HepG2 (cell line): ENCODE measurements around the gene CARS2. TPM values are rescaled to one million over a fixed set of nuclear protein-coding genes. Genes with fewer than 3 reads are reported as not detected.

Experiments used
- GATA4 ChIP-seq: sonication (generic); IDR thresholded peaks from 2 replicates; pipeline ENCODE4 v1.6.1; 2016; ENCODE audit warnings: antibody characterized with exemption, low read depth, borderline replicate concordance
- HNRNPK ChIP-seq: fragments of 200-400 bp; formaldehyde crosslinking; IDR thresholded peaks from 2 replicates; pipeline ENCODE4 v1.6.1; 2018; ENCODE audit warnings: low read length, low read depth, moderate library complexity, mild to moderate bottlenecking; ENCODE audit not compliant: poor library complexity, severe bottlenecking
- HOXD1 ChIP-seq: sonication (generic); formaldehyde crosslinking; IDR thresholded peaks from 2 replicates; pipeline ENCODE4 v1.5.0; 2020; ENCODE audit warnings: missing genetic modification reagents
- MZF1 ChIP-seq: sonication (generic); formaldehyde crosslinking; IDR thresholded peaks from 2 replicates; pipeline ENCODE4 v1.8.1; 2023; ENCODE audit warnings: mild to moderate bottlenecking, missing genetic modification reagents, borderline replicate concordance
- SRY ChIP-seq: sonication (generic); formaldehyde crosslinking; IDR thresholded peaks from 2 replicates; pipeline ENCODE4 v1.8.0; 2022; ENCODE audit warnings: mild to moderate bottlenecking, missing genetic modification reagents
- TAF15 ChIP-seq: fragments of 200-400 bp; formaldehyde crosslinking; IDR thresholded peaks from one replicate; pipeline ENCODE4 v1.6.1; 2018; ENCODE audit warnings: mild to moderate bottlenecking, low read depth, low read length; ENCODE audit not compliant: poor library complexity, severe bottlenecking
- TBX3 ChIP-seq: fragments of 450-650 bp; IDR thresholded peaks from 2 replicates; pipeline ENCODE4 v1.6.1; 2017; ENCODE audit warnings: antibody characterized with exemption, mild to moderate bottlenecking, inconsistent platforms, borderline replicate concordance
- TP53 ChIP-seq: sonication (generic); formaldehyde crosslinking; conservative IDR thresholded peaks from 2 replicates; pipeline ENCODE4 v1.4.0; 2020; ENCODE audit warnings: missing genetic modification reagents
- WIZ ChIP-seq: sonication (generic); formaldehyde crosslinking; IDR thresholded peaks from 2 replicates; pipeline ENCODE4 v1.5.1; 2020; ENCODE audit warnings: mild to moderate bottlenecking, missing genetic modification reagents
- ZBTB38 ChIP-seq: sonication (generic); formaldehyde crosslinking; IDR thresholded peaks from 2 replicates; pipeline ENCODE4 v1.5.1; 2020; ENCODE audit warnings: mild to moderate bottlenecking, missing genetic modification reagents
- ZFP41 ChIP-seq: sonication (generic); formaldehyde crosslinking; IDR thresholded peaks from 2 replicates; pipeline ENCODE4 v1.4.0; 2020; ENCODE audit warnings: mild to moderate bottlenecking, missing genetic modification reagents, borderline replicate concordance
- ZNF282 ChIP-seq: fragments of 450-650 bp; IDR thresholded peaks from 2 replicates; pipeline ENCODE4 v1.6.1; 2018; ENCODE audit not compliant: partially characterized antibody
- ZNF367 ChIP-seq: sonication (generic); formaldehyde crosslinking; IDR thresholded peaks from 2 replicates; pipeline ENCODE4 v1.4.0; 2020; ENCODE audit warnings: missing genetic modification reagents, borderline replicate concordance
- ZNF446 ChIP-seq: sonication (generic); formaldehyde crosslinking; IDR thresholded peaks from 2 replicates; pipeline ENCODE4 v1.5.0; 2020; ENCODE audit warnings: mild to moderate bottlenecking, missing genetic modification reagents
- ZNF547 ChIP-seq: sonication (generic); formaldehyde crosslinking; IDR thresholded peaks from 2 replicates; pipeline ENCODE4 v1.5.1; 2020; ENCODE audit warnings: mild to moderate bottlenecking, missing genetic modification reagents
- ZNF557 ChIP-seq: sonication (generic); formaldehyde crosslinking; IDR thresholded peaks from 2 replicates; pipeline ENCODE4 v1.4.0; 2020; ENCODE audit warnings: missing genetic modification reagents
- ZNF570 ChIP-seq: sonication (generic); formaldehyde crosslinking; IDR thresholded peaks from 2 replicates; pipeline ENCODE4 v1.4.0; 2020; ENCODE audit warnings: mild to moderate bottlenecking, missing genetic modification reagents, borderline replicate concordance
- ZNF605 ChIP-seq: sonication (generic); formaldehyde crosslinking; IDR thresholded peaks from 2 replicates; pipeline ENCODE4 v1.8.0; 2022; ENCODE audit warnings: mild to moderate bottlenecking, missing genetic modification reagents
- ZNF788 ChIP-seq: sonication (generic); formaldehyde crosslinking; IDR thresholded peaks from 2 replicates; pipeline ENCODE4 v1.5.0; 2020; ENCODE audit warnings: mild to moderate bottlenecking, missing genetic modification reagents, borderline replicate concordance
- ZNF816 ChIP-seq: sonication (generic); formaldehyde crosslinking; IDR thresholded peaks from 2 replicates; pipeline ENCODE4 v1.8.0; 2022; ENCODE audit warnings: missing genetic modification reagents, mild to moderate bottlenecking, borderline replicate concordance
- polyA plus RNA-seq, 8 experiments: library from polyadenylated mRNA; depleted of rRNA in 3 of 8; stranded (reverse) in 7 of 8; unstranded in 1 of 8; fragments of >200 nt; fragmentation: Illumina TruSeq in 4 of 8; extraction: Trizol in 4 of 8; gene quantifications; 2 replicates each; pipeline versions ENCODE4 v1.2.1 to v1.2.3, GENCODE V29; 2011 to 2016; ENCODE audit warnings: low read depth in 4 of 8, missing spikeins in 1 of 8, mixed read lengths in 1 of 8; ENCODE audit not compliant: insufficient read depth in 1 of 8
- total RNA-seq, 5 experiments: library from RNA; depleted of rRNA; stranded (reverse); fragments of >200 nt; fragmentation: Illumina TruSeq; extraction: Trizol; gene quantifications; 2 replicates each; pipeline ENCODE4 v1.2.3, GENCODE V29; 2016; ENCODE audit warnings: low read depth in 1 of 5
- TF ChIP-seq, protein P1 (sequence below): sonication (generic); formaldehyde crosslinking; IDR thresholded peaks from 2 replicates; pipeline ENCODE4 v1.8.0; 2022; ENCODE audit warnings: mild to moderate bottlenecking, missing genetic modification reagents; ENCODE audit not compliant: insufficient replicate concordance
- TF ChIP-seq, protein P2 (sequence below): sonication (generic); formaldehyde crosslinking; IDR thresholded peaks from 2 replicates; pipeline ENCODE4 v1.8.0; 2022; ENCODE audit warnings: missing genetic modification reagents, mild to moderate bottlenecking, borderline replicate concordance
- TF ChIP-seq, protein P3 (sequence below): sonication (generic); formaldehyde crosslinking; IDR thresholded peaks from 2 replicates; pipeline ENCODE4 v1.8.1; 2023; ENCODE audit warnings: mild to moderate bottlenecking, missing genetic modification reagents
- TF ChIP-seq, protein P4 (sequence below): conservative IDR thresholded peaks from 2 replicates; pipeline ENCODE4 v1.6.1; 2018; ENCODE audit warnings: missing genetic modification reagents

CARS2 gene
- total and polyA plus RNA-seq, 2 of the 13 experiments (the other 11 are each of a cell fraction or from before 2014, with no cell fraction given): 41.1 to 59.3 TPM

DNA sequence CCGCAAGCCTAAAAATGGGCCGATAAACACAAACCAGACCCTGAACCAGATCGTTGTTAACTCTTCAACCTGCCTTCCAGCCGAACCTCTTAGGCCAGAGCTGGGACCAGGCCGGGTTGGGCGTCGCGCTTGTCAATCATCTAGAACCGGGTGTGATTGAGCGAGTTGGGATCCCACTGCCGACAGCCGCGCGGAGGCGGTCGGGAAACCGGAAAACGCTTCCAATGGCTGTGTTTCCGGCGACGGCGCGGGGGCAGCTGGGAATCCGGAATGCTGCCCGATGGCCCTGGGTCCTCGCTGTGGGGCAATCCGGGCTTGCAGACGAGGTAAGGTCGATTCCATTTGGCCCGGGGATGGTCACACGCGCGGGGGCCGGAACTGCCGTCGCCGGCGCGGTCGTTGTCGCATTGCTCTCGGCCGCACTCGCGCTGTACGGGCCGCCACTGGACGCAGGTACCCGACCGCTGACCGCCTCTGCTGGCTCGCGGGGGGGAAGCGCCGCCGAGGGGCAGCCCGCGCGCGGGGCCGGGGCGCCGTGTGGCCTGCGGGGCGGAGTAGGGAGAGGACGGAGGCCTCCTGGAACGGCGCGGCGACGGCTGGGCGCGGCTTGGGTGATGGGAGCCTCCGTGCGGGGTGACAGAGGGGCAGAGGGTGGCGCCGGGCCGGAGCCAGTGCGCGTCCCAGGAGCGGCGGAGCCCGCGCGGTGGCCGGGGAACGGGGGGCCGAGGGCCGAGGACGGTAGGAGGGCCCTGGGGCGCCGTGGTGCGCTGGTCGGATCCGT lies 90.4 kb downstream of the CARS2 start, which contains the start of gene NAXD (continued):
- TF ChIP-seq MZF1 (CRISPR knock-in tag): no peak
- peak; percentile 90 for TF ChIP-seq ZNF446
- TF ChIP-seq ZNF547: peak; percentile 85
- TF ChIP-seq TBX3: no peak
- TF ChIP-seq ZNF570 (CRISPR knock-in tag): no peak
- peak; percentile 15; the same call in 1 of the 2 replicates for TF ChIP-seq ZBTB38 (CRISPR knock-in tag)
- no peak for TF ChIP-seq ZFP41 (CRISPR knock-in tag)
- 0 out of 2 replicates have a peak, but pooled peaks have one; percentile 43 for TF ChIP-seq WIZ
- TF ChIP-seq ZNF788: no peak; the same call in 1 of the 2 replicates
- TF ChIP-seq HNRNPK: no peak
- TF ChIP-seq ZNF557 (CRISPR knock-in tag): no peak
- no peak for TF ChIP-seq ZNF282
- TF ChIP-seq GATA4: no peak
- TF ChIP-seq, protein P1, sequence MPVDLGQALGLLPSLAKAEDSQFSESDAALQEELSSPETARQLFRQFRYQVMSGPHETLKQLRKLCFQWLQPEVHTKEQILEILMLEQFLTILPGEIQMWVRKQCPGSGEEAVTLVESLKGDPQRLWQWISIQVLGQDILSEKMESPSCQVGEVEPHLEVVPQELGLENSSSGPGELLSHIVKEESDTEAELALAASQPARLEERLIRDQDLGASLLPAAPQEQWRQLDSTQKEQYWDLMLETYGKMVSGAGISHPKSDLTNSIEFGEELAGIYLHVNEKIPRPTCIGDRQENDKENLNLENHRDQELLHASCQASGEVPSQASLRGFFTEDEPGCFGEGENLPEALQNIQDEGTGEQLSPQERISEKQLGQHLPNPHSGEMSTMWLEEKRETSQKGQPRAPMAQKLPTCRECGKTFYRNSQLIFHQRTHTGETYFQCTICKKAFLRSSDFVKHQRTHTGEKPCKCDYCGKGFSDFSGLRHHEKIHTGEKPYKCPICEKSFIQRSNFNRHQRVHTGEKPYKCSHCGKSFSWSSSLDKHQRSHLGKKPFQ: no peak
- no peak for TF ChIP-seq TAF15
- no peak for TF ChIP-seq TP53 (CRISPR knock-in tag)
- TF ChIP-seq HOXD1: 0 out of 2 replicates have a peak, but pooled peaks have one; percentile 37
- TF ChIP-seq, protein P2, sequence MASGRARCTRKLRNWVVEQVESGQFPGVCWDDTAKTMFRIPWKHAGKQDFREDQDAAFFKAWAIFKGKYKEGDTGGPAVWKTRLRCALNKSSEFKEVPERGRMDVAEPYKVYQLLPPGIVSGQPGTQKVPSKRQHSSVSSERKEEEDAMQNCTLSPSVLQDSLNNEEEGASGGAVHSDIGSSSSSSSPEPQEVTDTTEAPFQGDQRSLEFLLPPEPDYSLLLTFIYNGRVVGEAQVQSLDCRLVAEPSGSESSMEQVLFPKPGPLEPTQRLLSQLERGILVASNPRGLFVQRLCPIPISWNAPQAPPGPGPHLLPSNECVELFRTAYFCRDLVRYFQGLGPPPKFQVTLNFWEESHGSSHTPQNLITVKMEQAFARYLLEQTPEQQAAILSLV (CRISPR knock-in tag): no peak
- peak; percentile 66; the same call in 1 of the 2 replicates for TF ChIP-seq ZNF816 (CRISPR knock-in tag)
- TF ChIP-seq, protein P3, sequence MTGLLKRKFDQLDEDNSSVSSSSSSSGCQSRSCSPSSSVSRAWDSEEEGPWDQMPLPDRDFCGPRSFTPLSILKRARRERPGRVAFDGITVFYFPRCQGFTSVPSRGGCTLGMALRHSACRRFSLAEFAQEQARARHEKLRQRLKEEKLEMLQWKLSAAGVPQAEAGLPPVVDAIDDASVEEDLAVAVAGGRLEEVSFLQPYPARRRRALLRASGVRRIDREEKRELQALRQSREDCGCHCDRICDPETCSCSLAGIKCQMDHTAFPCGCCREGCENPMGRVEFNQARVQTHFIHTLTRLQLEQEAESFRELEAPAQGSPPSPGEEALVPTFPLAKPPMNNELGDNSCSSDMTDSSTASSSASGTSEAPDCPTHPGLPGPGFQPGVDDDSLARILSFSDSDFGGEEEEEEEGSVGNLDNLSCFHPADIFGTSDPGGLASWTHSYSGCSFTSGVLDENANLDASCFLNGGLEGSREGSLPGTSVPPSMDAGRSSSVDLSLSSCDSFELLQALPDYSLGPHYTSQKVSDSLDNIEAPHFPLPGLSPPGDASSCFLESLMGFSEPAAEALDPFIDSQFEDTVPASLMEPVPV (CRISPR knock-in tag): peak; percentile 43; the same call in 1 of the 2 replicates
- TF ChIP-seq, protein P4, sequence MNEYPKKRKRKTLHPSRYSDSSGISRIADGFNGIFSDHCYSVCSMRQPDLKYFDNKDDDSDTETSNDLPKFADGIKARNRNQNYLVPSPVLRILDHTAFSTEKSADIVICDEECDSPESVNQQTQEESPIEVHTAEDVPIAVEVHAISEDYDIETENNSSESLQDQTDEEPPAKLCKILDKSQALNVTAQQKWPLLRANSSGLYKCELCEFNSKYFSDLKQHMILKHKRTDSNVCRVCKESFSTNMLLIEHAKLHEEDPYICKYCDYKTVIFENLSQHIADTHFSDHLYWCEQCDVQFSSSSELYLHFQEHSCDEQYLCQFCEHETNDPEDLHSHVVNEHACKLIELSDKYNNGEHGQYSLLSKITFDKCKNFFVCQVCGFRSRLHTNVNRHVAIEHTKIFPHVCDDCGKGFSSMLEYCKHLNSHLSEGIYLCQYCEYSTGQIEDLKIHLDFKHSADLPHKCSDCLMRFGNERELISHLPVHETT (CRISPR knock-in tag): no peak
- TF ChIP-seq ZNF605 (CRISPR knock-in tag): peak; percentile 50; the same call in 1 of the 2 replicates
- no peak; the same call in 1 of the 2 replicates for TF ChIP-seq SRY (CRISPR knock-in tag)
- no peak for TF ChIP-seq ZNF367 (CRISPR knock-in tag)
